IMR-90 (cell line): Measurements from ENCODE around the gene IL1B. TPM values are rescaled to one million over a fixed set of nuclear protein-coding genes. Genes with fewer than 3 reads are reported as not detected.
A peak's percentile ranks its signal among the peaks of the same experiment; 100 is the strongest.

ENCODE experiments used
- ATAC-seq: fragments of 200-7000 bp; cut with Tn5 transposase; 2 replicates; pipeline ENCODE4 v1.9.1; 2020; ENCODE audit warnings: low read depth, mild to moderate bottlenecking, moderate library complexity
- BruUV-seq: library from RNA; stranded (reverse); fragments of 400-500 nt; replicated peaks from 2 replicates; lab custom pipeline; 2021; lab: Mats Ljungman, UMichigan
- CTCF ChIA-PET: fragments of 300-600 bp; formaldehyde crosslinking; extraction: SDS; loops from one replicate; lab custom pipeline; 2021; ENCODE audit warnings: antibody characterized with exemption; lab: Yijun Ruan, JAX
- POLR2A ChIA-PET: fragments of 300-600 bp; sonication (Branson Sonifier 250); formaldehyde crosslinking; loops from one replicate; lab custom pipeline; 2022; ENCODE audit warnings: antibody characterized with exemption; ENCODE audit not compliant: unreplicated experiment; lab: Charles Lee
- DNase-seq: peaks from one replicate; pipeline ENCODE4 v3.0.0; 2013
- H2AFZ ChIP-seq: replicated peaks from 2 replicates; pipeline ENCODE3; 2013; ENCODE audit warnings: low read length, mild to moderate bottlenecking; ENCODE audit not compliant: poor library complexity
- H2AK5ac ChIP-seq: 2 replicates; pipeline ENCODE4 v1.6.1; 2013; ENCODE audit warnings: low read depth, low read length, inconsistent platforms
- H2AK9ac ChIP-seq: replicated peaks from 2 replicates; pipeline ENCODE3; 2013; ENCODE audit warnings: mild to moderate bottlenecking, low read depth, low read length, moderate library complexity; ENCODE audit not compliant: poor library complexity
- H2BK120ac ChIP-seq: 2 replicates; pipeline ENCODE4 v1.6.1; 2013; ENCODE audit warnings: low read depth, low read length, inconsistent platforms
- H2BK15ac ChIP-seq: 3 replicates; pipeline ENCODE4 v1.6.1; 2013; ENCODE audit warnings: low read depth, low read length, inconsistent platforms
- H2BK20ac ChIP-seq: 2 replicates; pipeline ENCODE4 v1.6.1; 2013; ENCODE audit warnings: low read depth, mild to moderate bottlenecking, inconsistent platforms, low read length, moderate library complexity
- H2BK5ac ChIP-seq: 2 replicates; pipeline ENCODE4 v1.6.1; 2013; ENCODE audit warnings: mild to moderate bottlenecking, low read depth, low read length, inconsistent platforms; ENCODE audit not compliant: poor library complexity, severe bottlenecking
- H3K14ac ChIP-seq: replicated peaks from 2 replicates; pipeline ENCODE4 v1.6.1; 2013; ENCODE audit warnings: low read depth, low read length, inconsistent platforms
- H3K18ac ChIP-seq: 2 replicates; pipeline ENCODE4 v1.6.1; 2013; ENCODE audit warnings: low read depth, low read length, control low read depth
- H3K23ac ChIP-seq: 2 replicates; pipeline ENCODE4 v1.6.1; 2013; ENCODE audit warnings: low read depth, low read length, inconsistent platforms
- H3K27ac ChIP-seq: 2 replicates; pipeline ENCODE4 v1.5.1; 2013; ENCODE audit warnings: mild to moderate bottlenecking, control low read depth, low read length; ENCODE audit not compliant: insufficient read depth
- H3K27me3 ChIP-seq: 2 replicates; pipeline ENCODE4 v1.6.1; 2013; ENCODE audit warnings: low read length; ENCODE audit not compliant: control insufficient read depth, insufficient read depth
- H3K36me3 ChIP-seq: 2 replicates; pipeline ENCODE4 v1.6.1; 2013; ENCODE audit warnings: low read length, mixed read lengths; ENCODE audit not compliant: control insufficient read depth, insufficient read depth
- H3K4ac ChIP-seq: 2 replicates; pipeline ENCODE4 v1.6.1; 2013; ENCODE audit warnings: low read depth, low read length, inconsistent platforms
- H3K4me1 ChIP-seq: 2 replicates; pipeline ENCODE4 v1.6.1; 2013; ENCODE audit warnings: low read length, mixed read lengths; ENCODE audit not compliant: control insufficient read depth, insufficient read depth
- H3K4me2 ChIP-seq: 2 replicates; pipeline ENCODE4 v1.6.1; 2013; ENCODE audit warnings: low read depth, mild to moderate bottlenecking, control low read depth, low read length, moderate library complexity
- H3K4me3 ChIP-seq: 2 replicates; pipeline ENCODE4 v1.5.1; 2013; ENCODE audit warnings: low read depth, mild to moderate bottlenecking, control low read depth, low read length, moderate library complexity; ENCODE audit not compliant: insufficient read depth
- H3K56ac ChIP-seq: 2 replicates; pipeline ENCODE4 v1.6.1; 2013; ENCODE audit warnings: low read length, inconsistent platforms; ENCODE audit not compliant: insufficient read depth; ENCODE audit errors: extremely low read depth
- H3K79me1 ChIP-seq, 2 experiments: 2 replicates each; pipeline ENCODE4 v1.6.1; 2013; ENCODE audit warnings: low read length in 2 of 2, inconsistent platforms in 1 of 2, low read depth in 1 of 2
- H3K9ac ChIP-seq: 2 replicates; pipeline ENCODE4 v1.6.1; 2013; ENCODE audit warnings: low read depth, low read length, control low read depth
- H3K9me1 ChIP-seq: 2 replicates; pipeline ENCODE4 v1.6.1; 2013; ENCODE audit warnings: low read length, inconsistent platforms; ENCODE audit not compliant: insufficient read depth
- H3K9me3 ChIP-seq: 2 replicates; pipeline ENCODE4 v1.6.1; 2013; ENCODE audit warnings: low read length; ENCODE audit not compliant: control insufficient read depth, insufficient read depth
- H4K20me1 ChIP-seq: 2 replicates; pipeline ENCODE4 v1.6.1; 2013; ENCODE audit warnings: low read length, inconsistent platforms; ENCODE audit not compliant: insufficient read depth
- H4K5ac ChIP-seq: 2 replicates; pipeline ENCODE4 v1.6.1; 2013; ENCODE audit warnings: mild to moderate bottlenecking, low read depth, low read length, control low read depth
- H4K8ac ChIP-seq, 2 experiments: 2 replicates each; pipeline ENCODE4 v1.6.1; 2013; ENCODE audit warnings: low read depth in 2 of 2, low read length in 2 of 2, control low read depth in 1 of 2, inconsistent platforms in 1 of 2
- H4K91ac ChIP-seq: 2 replicates; pipeline ENCODE4 v1.6.1; 2013; ENCODE audit warnings: low read depth, low read length, inconsistent platforms; ENCODE audit not compliant: insufficient read depth
- BHLHE40 ChIP-seq: fragments of 150-350 bp; IDR thresholded peaks from 2 replicates; pipeline ENCODE4 v1.6.1; 2016; ENCODE audit warnings: mild to moderate bottlenecking, low read depth, low read length
- CEBPB ChIP-seq: IDR thresholded peaks from 2 replicates; pipeline ENCODE4 v1.6.1; 2012; ENCODE audit warnings: low read depth, low read length, improper control_type of control experiment
- ELK1 ChIP-seq: fragments of 150-350 bp; IDR thresholded peaks from 2 replicates; pipeline ENCODE4 v1.6.1; 2016; ENCODE audit warnings: low read depth, mild to moderate bottlenecking, low read length, moderate library complexity, borderline replicate concordance
- MAFK ChIP-seq: IDR thresholded peaks from 2 replicates; pipeline ENCODE4 v1.6.1; 2012; ENCODE audit warnings: low read depth, low read length, improper control_type of control experiment
- RAD21 ChIP-seq: IDR thresholded peaks from 2 replicates; pipeline ENCODE4 v1.6.1; 2012; ENCODE audit warnings: low read length, improper control_type of control experiment
- RFX5 ChIP-seq: IDR thresholded peaks from 2 replicates; pipeline ENCODE4 v1.8.0; 2012; ENCODE audit warnings: low read depth, mild to moderate bottlenecking, low read length, moderate library complexity
- SMC3 ChIP-seq: fragments of 150-350 bp; IDR thresholded peaks from 2 replicates; pipeline ENCODE4 v1.6.1; 2016; ENCODE audit warnings: low read depth, mild to moderate bottlenecking, antibody characterized with exemption, low read length, moderate library complexity
- USF2 ChIP-seq: fragments of 150-350 bp; IDR thresholded peaks from 2 replicates; pipeline ENCODE4 v1.6.1; 2017; ENCODE audit warnings: mild to moderate bottlenecking, antibody characterized with exemption, low read length, low read depth
- WGBS, 2 experiments: methylation state at CpG; one replicate each; pipeline versions ENCODE4 v1.1.5 to v1.1.7; 2013; ENCODE audit warnings: missing lambda C conversion rate in 2 of 2; ENCODE audit not compliant: insufficient read length in 1 of 2; ENCODE audit errors: extremely low coverage in 2 of 2; 5-methylcytosine and 5-hydroxymethylcytosine counted together
- dilution Hi-C: fragments of 300-500 bp; cut with HindIII; formaldehyde crosslinking; loops from one replicate; pipeline ENCODE4 v1.14.3; 2018; ENCODE audit warnings: low sequenced_read_pairs; ENCODE audit not compliant: unreplicated experiment
- in situ Hi-C: fragments of 300-500 bp; cut with MboI; formaldehyde crosslinking; loops from 3 replicates; pipeline ENCODE4 v1.14.3; 2019; ENCODE audit warnings: low sequenced_read_pairs, inconsistent platforms, mixed read lengths
- intact Hi-C: fragments of 100-400 bp; cut with micrococcal nuclease; formaldehyde crosslinking; loops from 2 replicates; pipeline ENCODE4 v1.10.0; 2022
- polyA plus RNA-seq, 3 experiments: library from polyadenylated mRNA; depleted of rRNA; stranded (reverse); fragments of >200 nt; gene quantifications; 2 replicates each; pipeline ENCODE4 v1.2.3, GENCODE V29; 2012; ENCODE audit warnings: low replicate concordance in 1 of 3
- total RNA-seq: library from RNA; depleted of rRNA; stranded (reverse); fragments of >200 nt; gene quantifications from 2 replicates; pipeline ENCODE4 v1.2.3, GENCODE V29; 2012
- TF ChIP-seq, protein P1 (sequence below): conservative IDR thresholded peaks from 2 replicates; pipeline ENCODE4 v1.5.1; 2012; ENCODE audit warnings: mild to moderate bottlenecking, low read depth, low read length, improper control_type of control experiment

Gene IL1B
- total and polyA plus RNA-seq, 2 of the 4 experiments (the other 2 are of a cell fraction) = 3.0 to 4.4 TPM

- TF ChIP-seq MAFK = no peak
These were observed 35.5 kb downstream of the IL1B start (continued) for GRCh38 chr2:112800881-112801583.

- ChIA-PET CTCF (no interaction called here), POLR2A (no interaction called here)
- Histone ChIP-seq H3K4me1 (peaks cover 3% of the 10 kb centered on the region), H3K9ac (no peak overlapping the region), H4K8ac (no peak overlapping the region), H3K9me1 (peaks cover 14% of the 10 kb centered on the region), H3K36me3 (no peaks in the 10 kb centered on the region), H2BK5ac (no peak overlapping the region), H2AK5ac (no peak overlapping the region), H3K4me3 (no peak overlapping the region), H2BK20ac (peak overlapping the region; percentile 66; the same call in 1 of the 2 replicates), H3K27me3 (no peaks in the 10 kb centered on the region), H3K18ac (peak overlapping the region; percentile 62; the same call in 1 of the 2 replicates), H3K79me1 (peaks cover 0 to 8% of the 10 kb centered on the region in 2 experiments; a peak in 1 of 4 replicates), H3K4me2 (no peak overlapping the region), H2BK120ac (peak overlapping the region; percentile 42; the same call in 1 of the 2 replicates), H3K4ac (0 out of 2 replicates have a peak overlapping the region, but pooled peaks have one; percentile 29), H2AK9ac (no peak overlapping the region), H3K27ac (no peak overlapping the region), H4K91ac (peak overlapping the region; percentile 34; the same call in 1 of the 2 replicates), H3K23ac (no peak overlapping the region), H3K9me3 (no peaks in the 10 kb centered on the region), H2AFZ (no peak overlapping the region), H3K14ac (no peak overlapping the region), H4K20me1 (no peaks in the 10 kb centered on the region), H4K5ac (peak overlapping the region; percentile 23; the same call in 1 of the 2 replicates), H2BK15ac (peak overlapping the region; percentile 79; the same call in 1 of the 3 replicates), H3K56ac (no peak overlapping the region; the same call in 1 of the 2 replicates)
- ATAC-seq (no peak), DNase-seq (peak; percentile 51)
- no TSS peak for BruUV-seq
- in situ Hi-C loops (no loop called here), intact Hi-C loops (no loop called here), dilution Hi-C loops (no loop called here)
- WGBS, 2 experiments = 89% methylated on average over 3 of the region's 8 CpGs; no CpG with 5 or more reads in 1 of the 2 experiments
- TF ChIP-seq BHLHE40 (no peak), SMC3 (no peak), ELK1 (no peak), RAD21 (no peak), RFX5 (no peak), USF2 (no peak), CEBPB (no peak)
- TF ChIP-seq, protein P1, sequence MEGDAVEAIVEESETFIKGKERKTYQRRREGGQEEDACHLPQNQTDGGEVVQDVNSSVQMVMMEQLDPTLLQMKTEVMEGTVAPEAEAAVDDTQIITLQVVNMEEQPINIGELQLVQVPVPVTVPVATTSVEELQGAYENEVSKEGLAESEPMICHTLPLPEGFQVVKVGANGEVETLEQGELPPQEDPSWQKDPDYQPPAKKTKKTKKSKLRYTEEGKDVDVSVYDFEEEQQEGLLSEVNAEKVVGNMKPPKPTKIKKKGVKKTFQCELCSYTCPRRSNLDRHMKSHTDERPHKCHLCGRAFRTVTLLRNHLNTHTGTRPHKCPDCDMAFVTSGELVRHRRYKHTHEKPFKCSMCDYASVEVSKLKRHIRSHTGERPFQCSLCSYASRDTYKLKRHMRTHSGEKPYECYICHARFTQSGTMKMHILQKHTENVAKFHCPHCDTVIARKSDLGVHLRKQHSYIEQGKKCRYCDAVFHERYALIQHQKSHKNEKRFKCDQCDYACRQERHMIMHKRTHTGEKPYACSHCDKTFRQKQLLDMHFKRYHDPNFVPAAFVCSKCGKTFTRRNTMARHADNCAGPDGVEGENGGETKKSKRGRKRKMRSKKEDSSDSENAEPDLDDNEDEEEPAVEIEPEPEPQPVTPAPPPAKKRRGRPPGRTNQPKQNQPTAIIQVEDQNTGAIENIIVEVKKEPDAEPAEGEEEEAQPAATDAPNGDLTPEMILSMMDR = no peak
These were observed 37.3 kb downstream of the IL1B start for GRCh38 chr2:112798979-112799975.
